Activated gamma-delta T cell treated with Interleukin-2 at 50 U/mL for 16 hours (primary cell): ENCODE measurements around the gene CYP39A1.

Source experiments
- DNase-seq: peaks from one replicate; pipeline ENCODE4 v3.0.0-alpha.2; 2020

CYP39A1 gene

GRCh38 chr6:46586906-46587305 is 65.7 kb downstream of the CYP39A1 start:
- no peak for DNase-seq

- DNase-seq, result no peak
Observed at GRCh38 chr6:46584586-46584985, 68.0 kb downstream of the CYP39A1 start.

GRCh38 chr6:46583721-46584120 is 68.9 kb downstream of the CYP39A1 start:
- no peak for DNase-seq

GRCh38 chr6:46583081-46583480 is 69.5 kb downstream of the CYP39A1 start:
- DNase-seq, result no peak

- no peak for DNase-seq
Observed at GRCh38 chr6:46581459-46582177, 71.0 kb downstream of the CYP39A1 start.

- DNase-seq, result no peak
Observed at GRCh38 chr6:46575530-46575929, 77.1 kb downstream of the CYP39A1 start.

GRCh38 chr6:46573140-46573539 is 79.5 kb downstream of the CYP39A1 start:
- DNase-seq, result no peak

- DNase-seq, result no peak
Observed at GRCh38 chr6:46565531-46565930, 87.1 kb downstream of the CYP39A1 start.

- DNase-seq, result no peak
Observed at GRCh38 chr6:46563924-46564323, 88.7 kb downstream of the CYP39A1 start.

GRCh38 chr6:46556053-46556452 is 96.6 kb downstream of the CYP39A1 start:
- DNase-seq, result no peak

- DNase-seq, result no peak
Observed at GRCh38 chr6:46555129-46555528, 97.5 kb downstream of the CYP39A1 start.

GRCh38 chr6:46549155-46549554 is 103.5 kb downstream of the CYP39A1 start:
- no peak for DNase-seq

- no peak for DNase-seq
Observed at GRCh38 chr6:46541556-46541955, 111.1 kb downstream of the CYP39A1 start.

GRCh38 chr6:46539866-46540265 is 112.8 kb downstream of the CYP39A1 start:
- DNase-seq, result no peak

GRCh38 chr6:46538800-46539480 is 113.7 kb downstream of the CYP39A1 start:
- no peak for DNase-seq

- DNase-seq, result no peak
Observed at GRCh38 chr6:46530896-46531295, 121.7 kb downstream of the CYP39A1 start.

GRCh38 chr6:46528961-46529750 is 123.5 kb downstream of the CYP39A1 start:
- no peak for DNase-seq

GRCh38 chr6:46526607-46527006 is 126.0 kb downstream of the CYP39A1 start:
- DNase-seq, result no peak

GRCh38 chr6:46525583-46525982 is 127.0 kb downstream of the CYP39A1 start:
- DNase-seq, result no peak

GRCh38 chr6:46521464-46521971 is 131.1 kb downstream of the CYP39A1 start:
- DNase-seq, result no peak

- no peak for DNase-seq
Observed at GRCh38 chr6:46517202-46517601, 135.4 kb downstream of the CYP39A1 start.

GRCh38 chr6:46513533-46513932 is 139.1 kb downstream of the CYP39A1 start:
- DNase-seq, result no peak

GRCh38 chr6:46511320-46511719 is 141.3 kb downstream of the CYP39A1 start:
- no peak for DNase-seq

- DNase-seq, result no peak
Observed at GRCh38 chr6:46510651-46511050, 142.0 kb downstream of the CYP39A1 start.
